GM19438 (cell line): ENCODE data around the gene MYOCD.
"Not testable (repeated sequence)": the region's sequence is repeated elsewhere in the genome, so short reads cannot be mapped to it uniquely, and the experiment has no call there.

Experiments
- ATAC-seq: cut with Tn5 transposase; IDR thresholded peaks from one replicate; pipeline ENCODE4 v1.9.1; 2021; ENCODE audit warnings: low read depth; ENCODE audit not compliant: unreplicated experiment

Gene MYOCD, protein sequence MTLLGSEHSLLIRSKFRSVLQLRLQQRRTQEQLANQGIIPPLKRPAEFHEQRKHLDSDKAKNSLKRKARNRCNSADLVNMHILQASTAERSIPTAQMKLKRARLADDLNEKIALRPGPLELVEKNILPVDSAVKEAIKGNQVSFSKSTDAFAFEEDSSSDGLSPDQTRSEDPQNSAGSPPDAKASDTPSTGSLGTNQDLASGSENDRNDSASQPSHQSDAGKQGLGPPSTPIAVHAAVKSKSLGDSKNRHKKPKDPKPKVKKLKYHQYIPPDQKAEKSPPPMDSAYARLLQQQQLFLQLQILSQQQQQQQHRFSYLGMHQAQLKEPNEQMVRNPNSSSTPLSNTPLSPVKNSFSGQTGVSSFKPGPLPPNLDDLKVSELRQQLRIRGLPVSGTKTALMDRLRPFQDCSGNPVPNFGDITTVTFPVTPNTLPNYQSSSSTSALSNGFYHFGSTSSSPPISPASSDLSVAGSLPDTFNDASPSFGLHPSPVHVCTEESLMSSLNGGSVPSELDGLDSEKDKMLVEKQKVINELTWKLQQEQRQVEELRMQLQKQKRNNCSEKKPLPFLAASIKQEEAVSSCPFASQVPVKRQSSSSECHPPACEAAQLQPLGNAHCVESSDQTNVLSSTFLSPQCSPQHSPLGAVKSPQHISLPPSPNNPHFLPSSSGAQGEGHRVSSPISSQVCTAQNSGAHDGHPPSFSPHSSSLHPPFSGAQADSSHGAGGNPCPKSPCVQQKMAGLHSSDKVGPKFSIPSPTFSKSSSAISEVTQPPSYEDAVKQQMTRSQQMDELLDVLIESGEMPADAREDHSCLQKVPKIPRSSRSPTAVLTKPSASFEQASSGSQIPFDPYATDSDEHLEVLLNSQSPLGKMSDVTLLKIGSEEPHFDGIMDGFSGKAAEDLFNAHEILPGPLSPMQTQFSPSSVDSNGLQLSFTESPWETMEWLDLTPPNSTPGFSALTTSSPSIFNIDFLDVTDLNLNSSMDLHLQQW

DNA sequence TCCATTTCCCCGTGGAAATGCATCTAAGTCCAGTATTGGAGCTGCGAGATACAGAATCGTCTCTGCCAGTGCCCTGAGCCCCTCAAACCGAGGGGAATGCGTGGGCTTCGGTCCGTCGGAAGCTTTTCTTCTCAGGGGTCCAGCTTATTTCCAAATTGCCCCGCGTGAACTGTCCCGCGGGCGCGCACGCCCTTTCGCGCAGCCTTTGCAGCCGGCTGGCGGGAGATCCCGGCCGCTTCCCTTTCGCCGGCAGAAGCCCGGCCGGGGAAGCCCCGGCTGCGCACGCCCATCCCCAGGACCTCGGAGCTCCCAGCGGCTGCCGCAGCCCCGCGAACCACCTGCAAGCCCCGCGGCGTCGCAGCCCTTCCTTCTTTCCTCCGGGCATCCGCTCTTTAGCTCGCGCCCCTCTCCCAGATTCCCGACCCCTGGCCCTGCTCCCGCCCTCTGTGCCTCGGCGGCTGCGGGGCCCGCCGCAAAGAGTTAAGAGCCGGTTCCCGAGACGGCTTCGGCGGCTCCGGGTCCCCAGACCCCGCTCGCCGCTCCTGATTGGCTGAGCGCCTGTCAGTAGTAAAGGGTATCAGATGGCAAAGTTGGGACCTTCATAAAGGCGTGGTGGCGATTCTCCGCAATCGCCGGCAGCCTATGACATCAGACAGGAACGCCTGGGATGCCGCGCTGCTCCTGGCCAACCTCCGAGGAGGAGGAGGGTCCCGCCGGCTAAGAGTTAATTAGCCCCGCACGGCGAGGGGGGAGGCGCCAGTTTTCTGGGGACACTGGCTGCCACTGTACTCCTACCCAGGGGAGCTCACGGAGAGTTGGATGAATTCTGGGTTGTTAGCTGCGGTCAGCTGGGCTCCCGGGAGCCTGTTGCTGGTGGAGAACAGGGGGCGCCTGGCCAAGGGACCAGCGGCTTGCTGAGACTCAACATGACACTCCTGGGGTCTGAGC is at the start of gene MYOCD:
Gene MYOCD, plus strand, starts transcription at position 628 of the 948 bp plus-strand sequence. Its CDS starts 299 bp downstream, at position 927.
- no peak for ATAC-seq

DNA sequence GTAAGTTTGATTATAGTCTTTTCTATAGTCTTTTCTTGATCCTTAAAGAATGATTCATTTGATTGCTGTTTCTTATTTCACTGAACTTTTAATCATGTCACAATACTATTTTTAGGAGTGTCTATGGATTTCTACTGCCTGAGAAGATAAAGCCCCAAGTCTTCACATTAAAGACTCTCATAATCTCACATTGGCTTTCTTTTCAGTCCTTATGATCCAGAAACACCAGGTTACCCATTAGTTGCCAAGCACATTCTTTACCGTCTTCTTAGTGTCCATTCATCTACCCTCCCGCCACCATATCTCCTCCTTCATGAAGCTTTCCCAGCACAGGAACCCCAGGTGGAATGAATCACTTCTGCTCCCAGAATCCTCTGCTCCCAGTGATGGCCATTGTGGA is 49.5 kb upstream of the MYOCD start:
- no peak for ATAC-seq

DNA sequence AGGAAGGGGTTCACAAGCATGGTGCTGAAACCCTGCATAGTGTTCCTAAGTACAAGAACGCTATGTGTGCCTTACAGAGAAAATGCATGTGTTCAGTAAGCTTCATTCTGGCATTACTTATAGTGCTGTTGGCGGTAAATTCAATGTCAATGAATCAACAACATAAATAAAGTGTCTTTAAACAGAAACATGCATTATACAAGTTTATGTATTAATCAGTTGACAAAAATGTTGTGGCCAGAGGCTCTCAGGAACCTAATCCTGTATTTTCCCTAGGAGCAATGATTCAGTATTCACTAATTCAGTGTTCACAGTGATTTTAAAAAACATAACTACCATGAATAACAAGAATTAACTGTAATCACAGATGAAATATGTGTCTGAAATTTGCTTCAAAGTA is 47.1 kb upstream of the MYOCD start:
- no peak for ATAC-seq

- ATAC-seq = no peak
These were observed 46.1 kb upstream of the MYOCD start for GRCh38 chr17:12619459-12620199.

DNA sequence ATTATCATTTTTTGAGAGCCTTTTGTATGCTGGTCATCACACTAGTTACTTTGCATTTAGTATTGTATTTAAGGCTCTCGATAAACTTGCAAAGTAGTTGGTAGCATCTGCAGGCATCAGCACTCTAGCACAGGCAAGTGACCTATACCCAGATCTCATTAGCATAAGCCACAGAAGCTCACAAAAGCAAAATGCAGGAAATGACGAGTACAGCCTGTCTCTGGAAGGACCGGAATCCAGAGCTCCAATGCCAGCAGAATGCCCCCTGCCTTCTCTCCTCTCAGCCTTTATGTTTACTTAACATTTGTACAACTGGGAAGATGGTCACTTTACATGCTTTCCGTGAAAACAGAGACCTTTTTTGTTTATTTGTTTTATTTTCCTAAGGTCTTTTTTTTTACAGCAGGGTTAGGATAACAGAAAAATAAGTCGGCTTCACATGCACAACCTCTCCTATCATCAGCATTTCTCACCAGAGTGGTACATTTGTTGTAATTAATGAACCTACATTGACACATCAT is 45.4 kb upstream of the MYOCD start:
- no peak for ATAC-seq

GRCh38 chr17:12622726-12623125 is 43.0 kb upstream of the MYOCD start:
- no peak for ATAC-seq

GRCh38 chr17:12623220-12623848 is 42.4 kb upstream of the MYOCD start:
- ATAC-seq = no peak

GRCh38 chr17:12624211-12624610 is 41.5 kb upstream of the MYOCD start:
- ATAC-seq = no peak

- ATAC-seq = no peak
These were observed 40.6 kb upstream of the MYOCD start for GRCh38 chr17:12625092-12625491.

GRCh38 chr17:12627177-12627629 is 38.5 kb upstream of the MYOCD start:
- no peak for ATAC-seq

DNA sequence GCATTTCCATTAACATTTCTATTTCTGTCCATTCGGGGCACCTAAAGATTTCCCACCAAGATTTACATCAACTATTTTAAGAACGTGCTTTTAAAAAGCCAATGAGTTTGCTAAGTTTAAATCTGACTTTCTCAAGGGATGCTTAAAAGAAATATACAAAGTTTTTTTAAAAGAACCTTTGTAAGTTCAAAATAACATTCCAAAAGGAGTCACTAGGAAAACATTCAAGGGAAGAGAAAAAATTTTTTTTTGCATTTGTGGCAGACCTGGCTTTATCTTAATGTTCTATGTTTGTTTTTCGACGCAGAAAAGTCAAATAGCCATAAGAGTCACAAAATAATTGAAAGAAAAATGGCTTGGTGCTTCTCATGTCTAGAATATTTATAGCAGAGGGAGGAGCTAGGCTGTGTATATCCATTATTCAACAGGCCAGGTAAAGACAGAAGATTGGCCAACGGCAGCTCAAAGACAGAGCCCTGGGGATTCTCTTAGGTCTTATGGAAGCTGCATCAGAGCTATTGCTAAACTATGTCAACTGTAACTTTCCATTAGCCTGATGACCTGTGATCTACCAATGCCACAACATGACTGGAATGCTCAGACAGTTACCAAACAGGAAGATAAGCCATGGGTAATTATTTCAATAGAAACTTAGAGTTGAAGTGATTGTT is 37.8 kb upstream of the MYOCD start:
- ATAC-seq = no peak

DNA sequence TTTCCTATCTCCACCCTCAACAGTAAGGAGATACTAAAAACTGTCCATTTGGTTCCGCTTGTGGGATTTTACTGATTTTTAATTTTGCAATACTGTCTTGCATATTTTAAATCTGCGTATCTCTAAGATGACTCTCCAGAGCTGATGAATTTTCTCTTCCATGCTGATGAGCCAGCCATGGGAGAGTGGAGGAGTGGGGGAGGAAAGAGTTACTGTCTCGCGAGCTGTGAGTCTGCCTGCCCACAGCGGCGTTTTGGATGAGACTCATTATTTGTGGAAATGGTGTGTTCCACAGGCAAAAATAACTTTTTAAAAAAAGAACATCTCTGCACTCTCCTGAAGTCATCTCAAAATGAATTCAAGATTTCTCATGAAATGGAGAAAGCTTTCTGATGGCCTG is 34.6 kb upstream of the MYOCD start:
- no peak for ATAC-seq

- ATAC-seq = no peak
These were observed 32.9 kb upstream of the MYOCD start for GRCh38 chr17:12632785-12633184.

- ATAC-seq = no peak
These were observed 30.8 kb upstream of the MYOCD start for GRCh38 chr17:12634789-12635414.

- ATAC-seq = not testable (repeated sequence)
These were observed 29.7 kb upstream of the MYOCD start for GRCh38 chr17:12635996-12636395.

GRCh38 chr17:12637015-12637414 is 28.7 kb upstream of the MYOCD start:
- no peak for ATAC-seq

DNA sequence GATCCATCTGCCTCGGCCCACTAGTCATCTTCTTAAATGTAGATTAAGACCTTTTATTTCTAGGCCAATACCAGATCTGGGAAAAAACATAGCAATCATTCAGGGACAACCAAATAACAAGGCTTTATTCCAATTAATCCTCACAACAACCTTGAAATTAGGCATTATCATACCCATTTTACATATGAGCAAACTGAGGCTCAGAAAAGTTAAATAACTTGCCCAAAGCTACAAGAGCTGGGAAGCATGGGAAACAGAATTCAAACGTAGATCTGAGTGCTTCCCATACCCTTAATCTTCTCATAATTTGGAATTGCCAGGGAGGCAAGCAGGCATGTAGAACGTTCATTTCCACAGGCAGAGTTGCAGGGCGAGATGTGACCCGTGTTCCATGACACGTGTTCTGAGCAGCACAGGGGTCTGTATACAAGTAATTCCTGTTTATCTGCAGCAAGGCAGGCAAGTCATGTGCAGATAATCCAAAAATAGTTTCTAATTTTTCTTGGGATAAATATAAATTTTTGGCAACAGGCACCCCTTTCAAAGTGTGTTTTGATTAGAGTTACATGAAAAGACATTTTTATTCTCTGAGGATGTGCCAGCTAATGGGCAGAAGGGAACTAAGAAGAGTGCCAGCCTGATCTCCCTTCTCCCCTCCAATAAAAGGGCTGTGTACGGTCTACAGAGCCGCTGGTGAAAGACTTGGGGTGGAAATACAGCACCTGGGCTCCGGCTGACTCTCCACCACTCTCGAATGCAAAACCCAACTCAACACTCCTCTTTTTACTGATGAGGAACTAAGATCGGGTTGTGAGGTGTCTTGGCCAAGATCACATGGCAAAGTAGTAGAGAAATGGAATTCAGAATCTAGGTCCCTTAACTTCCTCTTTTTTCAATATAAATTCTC is 27.7 kb upstream of the MYOCD start:
- ATAC-seq = no peak
